ENCODE data around the gene CYTH1. TPM values are rescaled to one million over a fixed set of nuclear protein-coding genes. Genes with fewer than 3 reads are reported as not detected.

Gene CYTH1
- total RNA-seq, 2 experiments from 2014 or later: 73.0 to 148 TPM

DNA sequence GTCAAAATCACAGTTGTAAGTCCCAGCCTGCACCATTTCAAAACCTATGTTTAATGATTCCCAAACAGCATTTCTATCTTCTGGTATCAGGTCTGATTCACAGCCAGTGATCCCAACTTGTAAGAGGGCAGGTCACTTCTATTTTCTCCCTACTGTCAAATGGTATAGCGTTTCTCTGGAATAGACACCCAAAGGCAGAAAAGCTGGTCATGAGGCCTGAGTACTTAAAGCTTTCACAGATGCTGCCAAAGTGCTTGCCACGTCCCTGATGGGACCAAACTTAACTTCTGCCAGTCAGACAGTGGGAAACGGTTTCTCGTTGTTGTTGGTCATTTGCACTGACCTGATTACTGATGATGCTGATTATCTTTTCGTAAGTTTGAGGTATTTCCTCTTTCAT, 43.4 kb downstream of the CYTH1 start:
- Histone ChIP-seq H3K9me2 (ENCODE audit: insufficient read depth, low read length) (no peaks in the 10 kb centered on the region), H3K9me3 (ENCODE audit: low read length) (no peaks in the 10 kb centered on the region), H2AFZ (ENCODE audit: low read length) (peak overlapping the region; percentile 8; the same call in 1 of the 2 replicates), H3K79me2 (ENCODE audit: insufficient read depth, low read depth, low read length) (peaks cover 94% of the 10 kb centered on the region), H3K36me3 (ENCODE audit: insufficient read depth, low read length) (no peaks in the 10 kb centered on the region), H4K20me1 (ENCODE audit: insufficient read depth, low read length) (peaks cover 12% of the 10 kb centered on the region; the same call in 1 of the 2 replicates), H3K27ac (ENCODE audit: low read depth, low read length, poor library complexity, severe bottlenecking) (peak overlapping the region; percentile 90), H3K4me1 (ENCODE audit: insufficient read depth, low read length, poor library complexity, severe bottlenecking) (peaks cover 88% of the 10 kb centered on the region), H3K4me2 (ENCODE audit: low read length) (peak overlapping the region; percentile 93), H3K4me3 (ENCODE audit: low read depth, low read length, poor library complexity, severe bottlenecking) (peak overlapping the region; percentile 82)
- ChIA-PET POLR2A (interaction anchor here (0.8 to 11.3 kb wide), 7 partner anchors 8 to 36 kb away, joined by 3 to 127 read pairs (median 29); no protein-coding TSS in a partner anchor), CTCF (ENCODE audit: unreplicated experiment) (no interaction called here)
- intact Hi-C loops (cut with micrococcal nuclease; ENCODE audit: unreplicated experiment): loop anchor here (1.0 to 10.0 kb wide), 4 partner anchors 16 to 1274 kb away; no protein-coding TSS in a partner anchor
- TF ChIP-seq EZH2phosphoT487 (IDR thresholded peaks at IDR 0.05; ENCODE audit: borderline replicate concordance, low read depth, low read length): no peak
- TF ChIP-seq, protein P1, sequence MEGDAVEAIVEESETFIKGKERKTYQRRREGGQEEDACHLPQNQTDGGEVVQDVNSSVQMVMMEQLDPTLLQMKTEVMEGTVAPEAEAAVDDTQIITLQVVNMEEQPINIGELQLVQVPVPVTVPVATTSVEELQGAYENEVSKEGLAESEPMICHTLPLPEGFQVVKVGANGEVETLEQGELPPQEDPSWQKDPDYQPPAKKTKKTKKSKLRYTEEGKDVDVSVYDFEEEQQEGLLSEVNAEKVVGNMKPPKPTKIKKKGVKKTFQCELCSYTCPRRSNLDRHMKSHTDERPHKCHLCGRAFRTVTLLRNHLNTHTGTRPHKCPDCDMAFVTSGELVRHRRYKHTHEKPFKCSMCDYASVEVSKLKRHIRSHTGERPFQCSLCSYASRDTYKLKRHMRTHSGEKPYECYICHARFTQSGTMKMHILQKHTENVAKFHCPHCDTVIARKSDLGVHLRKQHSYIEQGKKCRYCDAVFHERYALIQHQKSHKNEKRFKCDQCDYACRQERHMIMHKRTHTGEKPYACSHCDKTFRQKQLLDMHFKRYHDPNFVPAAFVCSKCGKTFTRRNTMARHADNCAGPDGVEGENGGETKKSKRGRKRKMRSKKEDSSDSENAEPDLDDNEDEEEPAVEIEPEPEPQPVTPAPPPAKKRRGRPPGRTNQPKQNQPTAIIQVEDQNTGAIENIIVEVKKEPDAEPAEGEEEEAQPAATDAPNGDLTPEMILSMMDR (conservative IDR thresholded peaks at IDR 0.05; ENCODE audit: low read length): no peak
- no peak for DNase-seq (ENCODE audit: low spot score)
- no TSS peak for BruUV-seq (replicated peaks)

DNA sequence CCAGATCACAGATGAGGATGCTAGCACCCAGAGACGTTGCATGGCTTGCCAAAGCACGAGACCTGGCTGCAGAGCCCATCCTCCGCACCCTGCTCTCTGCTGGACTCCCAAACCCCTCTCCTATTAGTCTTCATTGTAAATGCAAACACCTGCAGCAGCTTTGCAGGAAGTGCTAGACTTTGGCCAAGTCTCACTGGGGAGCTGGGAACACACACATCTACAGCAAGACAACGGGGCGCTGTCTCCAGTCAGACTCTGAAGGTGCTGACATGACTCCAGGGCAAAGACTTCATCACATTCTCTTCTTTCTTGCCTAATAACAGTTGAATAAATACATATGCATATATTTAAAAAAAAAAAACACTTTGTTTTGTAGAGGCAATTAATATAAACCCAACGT, 43.8 kb downstream of the CYTH1 start:
- DNase-seq (ENCODE audit: low spot score): peak; percentile 77
- Histone ChIP-seq H2AFZ (ENCODE audit: low read length) (no peak overlapping the region; the same call in 1 of the 2 replicates), H3K4me1 (ENCODE audit: insufficient read depth, low read length, poor library complexity, severe bottlenecking) (peaks cover 88% of the 10 kb centered on the region), H3K4me3 (ENCODE audit: low read depth, low read length, poor library complexity, severe bottlenecking) (peak overlapping the region; percentile 82), H3K27ac (ENCODE audit: low read depth, low read length, poor library complexity, severe bottlenecking) (peak overlapping the region; percentile 90), H3K9me2 (ENCODE audit: insufficient read depth, low read length) (no peaks in the 10 kb centered on the region), H3K79me2 (ENCODE audit: insufficient read depth, low read depth, low read length) (peaks cover 94% of the 10 kb centered on the region), H3K9me3 (ENCODE audit: low read length) (no peaks in the 10 kb centered on the region), H3K36me3 (ENCODE audit: insufficient read depth, low read length) (no peaks in the 10 kb centered on the region), H3K4me2 (ENCODE audit: low read length) (peak overlapping the region; percentile 93), H4K20me1 (ENCODE audit: insufficient read depth, low read length) (peaks cover 12% of the 10 kb centered on the region; the same call in 1 of the 2 replicates)
- ChIA-PET POLR2A (interaction anchor here (3.3 to 11.3 kb wide), 5 partner anchors 12 to 42 kb away, joined by 16 to 127 read pairs (median 47); no protein-coding TSS in a partner anchor), CTCF (ENCODE audit: unreplicated experiment) (interaction anchor here (1.0 to 1.2 kb wide), 2 partner anchors 16 to 29 kb away, joined by 3 read pairs; no protein-coding TSS in a partner anchor)
- intact Hi-C loops (cut with micrococcal nuclease; ENCODE audit: unreplicated experiment): loop anchor here (2.0 to 10.0 kb wide), 3 partner anchors 21 to 1273 kb away; no protein-coding TSS in a partner anchor
- no TSS peak for BruUV-seq (replicated peaks)
- TF ChIP-seq, protein P1 (conservative IDR thresholded peaks at IDR 0.05; ENCODE audit: low read length): peak; percentile 45; the same call in 1 of the 2 replicates
- no peak for TF ChIP-seq EZH2phosphoT487 (IDR thresholded peaks at IDR 0.05; ENCODE audit: borderline replicate concordance, low read depth, low read length)

DNA sequence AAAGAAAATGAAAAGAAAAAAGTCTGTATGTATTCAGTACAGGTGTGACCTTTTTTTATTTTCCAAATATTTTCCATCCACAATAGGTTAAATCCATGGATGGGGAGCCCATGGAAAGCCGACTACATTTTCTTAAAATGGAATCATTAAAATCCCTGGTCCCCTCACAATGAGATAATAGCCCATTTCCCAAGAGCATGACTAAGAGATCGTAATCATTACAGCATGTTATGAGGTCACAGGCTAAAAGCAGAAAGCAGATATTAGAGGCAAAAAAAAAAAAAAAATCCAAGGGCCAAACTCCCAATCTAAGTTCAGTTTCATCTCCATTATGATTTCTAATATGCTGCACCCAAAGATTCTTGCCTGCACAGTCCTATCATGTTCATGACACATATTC, 44.7 kb downstream of the CYTH1 start:
- no TSS peak for BruUV-seq (replicated peaks)
- peak overlapping the region; percentile 82 for H3K4me3 ChIP-seq (ENCODE audit: low read depth, low read length, poor library complexity, severe bottlenecking)
- H3K4me2 ChIP-seq (ENCODE audit: low read length): peak overlapping the region; percentile 93

More for the DNA sequence above, 44.7 kb downstream of the CYTH1 start:
- no peak for DNase-seq (ENCODE audit: low spot score)
- ChIA-PET POLR2A (interaction anchor here (1.0 to 11.3 kb wide), 9 partner anchors 8 to 779 kb away, joined by 3 to 127 read pairs (median 16); partner anchors contain the start of gene TNRC6C), CTCF (ENCODE audit: unreplicated experiment) (interaction anchor here (0.6 to 1.2 kb wide), 3 partner anchors 10 to 28 kb away, joined by 3 read pairs; no protein-coding TSS in a partner anchor)
- TF ChIP-seq EZH2phosphoT487 (IDR thresholded peaks at IDR 0.05; ENCODE audit: borderline replicate concordance, low read depth, low read length): no peak
- TF ChIP-seq, protein P1 (conservative IDR thresholded peaks at IDR 0.05; ENCODE audit: low read length): no peak
- Histone ChIP-seq H3K79me2 (ENCODE audit: insufficient read depth, low read depth, low read length) (peaks cover 94% of the 10 kb centered on the region), H3K36me3 (ENCODE audit: insufficient read depth, low read length) (peaks cover 3% of the 10 kb centered on the region; the same call in 1 of the 2 replicates), H3K9me3 (ENCODE audit: low read length) (no peaks in the 10 kb centered on the region), H3K4me1 (ENCODE audit: insufficient read depth, low read length, poor library complexity, severe bottlenecking) (peaks cover 88% of the 10 kb centered on the region), H4K20me1 (ENCODE audit: insufficient read depth, low read length) (peaks cover 12% of the 10 kb centered on the region; the same call in 1 of the 2 replicates), H3K9me2 (ENCODE audit: insufficient read depth, low read length) (no peaks in the 10 kb centered on the region), H3K27ac (ENCODE audit: low read depth, low read length, poor library complexity, severe bottlenecking) (peak overlapping the region; percentile 90), H2AFZ (ENCODE audit: low read length) (no peak overlapping the region; the same call in 1 of the 2 replicates)
- intact Hi-C loops (cut with micrococcal nuclease; ENCODE audit: unreplicated experiment): loop anchor here (2.0 to 10.0 kb wide), 2 partner anchors 23 to 1273 kb away; no protein-coding TSS in a partner anchor

Measured in OCI-LY7 (cell line).